KBM-7 (cell line): ENCODE measurements around the gene SLC13A1.
"Not testable (repeated sequence)": the region's sequence is repeated elsewhere in the genome, so short reads cannot be mapped to it uniquely, and the experiment has no call there.

Experiments used
- DNase-seq: peaks from one replicate; pipeline ENCODE4 v3.0.0-alpha.2; 2015
- in situ Hi-C: fragments of 300-500 bp; cut with MboI; formaldehyde crosslinking; loops from 2 replicates; pipeline ENCODE4 v1.14.3; 2020; ENCODE audit warnings: low sequenced_read_pairs, low pct_unique_long_range_greater_than_20kb, mixed read lengths

The SLC13A1 gene

GRCh38 chr7:123199883-123200282 lies at the start of gene SLC13A1:
TSS of gene SLC13A1 (minus strand) at chr7:123199969. CDS start at chr7:123199946, 23 bp downstream.
- no peak for DNase-seq
- in situ Hi-C loops: no loop called here

- in situ Hi-C loops: no loop called here
- DNase-seq: no peak
Measured at GRCh38 chr7:123244768-123245167, 45.0 kb upstream of the SLC13A1 start.

DNA sequence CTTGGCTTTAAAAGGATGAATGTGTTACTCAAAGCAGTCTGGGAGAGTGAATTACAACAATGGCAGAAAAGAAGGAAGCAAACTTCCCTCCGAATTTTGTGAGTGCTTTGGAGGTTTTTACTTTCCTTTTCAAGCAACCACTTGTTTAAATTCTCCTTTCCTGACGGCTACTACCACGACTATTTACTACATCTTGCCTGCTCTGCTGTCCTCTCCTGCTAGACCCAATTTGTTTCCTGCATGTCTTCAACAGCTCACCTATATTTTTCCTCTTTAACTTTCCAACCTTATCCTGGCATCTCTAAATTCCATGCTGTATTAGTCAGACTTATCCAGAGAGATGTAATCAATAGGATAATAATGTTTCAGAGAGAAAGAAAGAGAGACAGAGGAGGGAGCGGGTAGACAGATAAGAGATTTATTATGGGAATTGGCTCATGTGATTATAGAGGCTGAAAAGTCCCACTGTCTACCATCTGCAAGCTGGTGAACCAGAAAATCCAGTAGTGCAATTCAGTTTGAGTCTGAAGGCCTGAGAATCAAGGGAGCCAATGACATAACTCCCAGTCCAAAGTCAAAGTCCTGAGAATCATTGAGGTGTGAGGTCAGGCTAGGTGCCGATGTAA lies 42.8 kb upstream of the SLC13A1 start:
- DNase-seq: no peak
- in situ Hi-C loops: no loop called here

DNA sequence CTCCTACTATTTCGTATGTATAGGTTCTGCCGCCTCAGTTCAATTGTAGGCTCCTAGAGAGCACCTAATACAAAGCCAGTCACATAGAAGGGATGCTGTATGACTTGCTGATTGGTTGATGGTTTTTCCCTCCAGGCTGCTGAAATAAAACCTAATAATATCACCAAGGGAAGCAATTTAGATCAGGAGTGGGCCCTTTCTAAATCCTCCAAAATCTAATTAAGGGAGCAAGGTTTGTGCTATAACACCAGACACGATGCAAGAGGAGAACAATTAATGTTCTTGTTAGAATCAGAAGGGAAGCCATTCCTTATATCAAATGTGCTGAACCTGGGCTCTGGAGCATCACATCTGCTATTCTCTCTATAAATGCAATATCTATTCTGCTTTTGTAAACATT lies 42.0 kb upstream of the SLC13A1 start:
- no peak for DNase-seq
- in situ Hi-C loops: no loop called here

DNA sequence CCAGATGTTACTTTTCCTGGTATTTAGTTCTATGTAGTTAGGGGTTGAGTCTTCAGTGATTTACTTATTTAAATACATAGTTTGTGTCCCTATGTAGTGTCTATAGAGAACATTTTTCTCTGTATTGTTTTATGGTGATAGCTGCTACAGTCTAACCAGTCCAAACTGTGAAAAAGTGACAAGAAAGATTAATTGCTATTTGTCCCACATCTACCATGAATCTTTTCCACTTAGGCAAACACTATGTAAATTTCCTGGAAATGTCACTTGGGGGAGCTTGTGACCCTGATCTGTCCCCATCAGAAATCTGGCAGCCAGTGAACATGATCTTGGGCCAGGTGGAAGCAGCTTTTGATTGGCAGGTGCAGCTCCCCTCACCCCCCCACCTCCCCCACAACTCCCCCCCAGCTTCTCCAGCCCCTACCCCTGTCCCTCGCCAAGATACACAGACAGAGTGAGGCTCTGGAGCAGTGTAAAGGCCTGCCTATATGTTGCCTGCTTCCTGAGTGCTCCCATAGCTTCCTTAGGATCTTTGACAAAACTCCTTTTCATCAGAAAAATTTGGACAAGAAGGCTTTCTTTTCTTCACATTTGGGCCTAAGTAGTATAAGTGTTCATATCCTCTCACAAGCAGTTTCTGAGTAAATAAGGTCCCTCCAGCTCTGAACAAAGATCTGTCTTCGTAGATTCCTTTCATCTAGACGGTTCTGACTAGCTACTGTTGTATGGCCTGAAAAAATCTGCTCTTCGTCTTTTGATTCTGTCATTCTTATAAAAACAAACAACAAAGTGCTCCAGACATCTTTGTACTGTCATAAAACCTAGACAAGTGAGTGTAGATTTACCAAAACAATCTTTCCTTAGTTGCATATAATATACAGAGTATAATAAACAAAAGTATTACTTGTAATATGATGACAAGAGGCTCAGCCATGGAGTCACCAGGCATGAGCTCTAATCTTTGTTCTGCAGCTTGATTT lies 31.5 kb upstream of the SLC13A1 start:
- DNase-seq: no peak
- in situ Hi-C loops: no loop called here

DNA sequence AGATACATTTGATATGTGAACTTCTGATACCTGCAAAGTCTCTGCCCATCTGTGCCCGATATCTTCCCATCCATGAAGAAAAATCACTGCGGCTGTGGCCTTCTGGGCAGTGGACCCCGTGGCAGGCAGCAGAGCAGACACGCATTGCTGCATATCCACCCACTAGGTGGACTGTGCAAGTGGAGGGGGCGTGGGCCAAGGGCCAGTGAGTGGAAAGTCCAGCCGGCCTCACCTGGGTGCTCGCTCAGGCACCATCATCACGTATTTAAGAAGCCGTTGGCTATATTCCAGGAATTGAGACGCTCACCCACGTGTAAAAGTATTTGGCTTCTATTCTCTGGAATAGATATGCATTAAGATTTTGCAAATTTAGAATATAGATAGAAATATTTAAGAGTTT lies 30.8 kb upstream of the SLC13A1 start:
- in situ Hi-C loops: no loop called here

GRCh38 chr7:123230147-123230546 lies 30.4 kb upstream of the SLC13A1 start:
- in situ Hi-C loops: no loop called here
- DNase-seq: no peak

More for the DNA sequence above, 30.8 kb upstream of the SLC13A1 start:
- no peak for DNase-seq

DNA sequence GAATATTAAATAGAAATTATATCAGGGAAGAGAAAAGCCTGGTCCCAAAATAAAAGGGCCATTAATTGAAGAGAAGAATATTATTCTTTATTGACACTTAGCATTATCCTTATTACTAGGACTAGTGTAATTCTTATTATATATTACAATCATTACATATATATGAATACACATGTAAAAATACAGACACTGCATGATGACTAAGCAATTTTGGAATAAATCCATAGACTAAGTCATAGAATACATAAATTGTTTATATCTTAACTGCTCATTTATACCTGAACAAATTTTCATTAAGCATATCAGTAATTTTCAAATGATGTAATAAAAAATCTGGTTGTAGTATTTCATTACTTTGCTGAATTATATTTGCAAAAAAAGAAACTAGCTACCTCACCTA lies 29.7 kb upstream of the SLC13A1 start:
- no peak for DNase-seq
- in situ Hi-C loops: no loop called here

DNA sequence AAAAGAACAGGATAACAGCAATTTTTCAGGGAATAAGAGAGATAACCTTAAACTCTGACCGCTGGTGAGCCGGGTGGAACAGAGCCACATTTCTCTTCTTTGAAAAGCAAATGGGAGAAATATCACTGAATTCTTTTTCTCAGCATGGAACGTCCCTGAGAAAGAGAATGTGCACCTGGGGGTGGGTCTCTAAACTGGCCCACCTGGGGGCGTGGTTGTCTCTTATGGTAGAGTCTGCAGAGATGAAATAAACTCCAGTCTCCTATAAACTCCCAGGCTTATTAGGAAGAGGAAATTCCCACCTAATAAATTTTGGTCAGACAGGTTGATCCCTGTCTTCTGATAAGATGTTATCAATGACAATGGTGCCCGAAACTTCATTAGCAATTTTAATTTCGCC lies 27.9 kb upstream of the SLC13A1 start:
- in situ Hi-C loops, DNase-seq: not testable (repeated sequence)

- no peak for DNase-seq
Measured at GRCh38 chr7:123220396-123220795, 20.6 kb upstream of the SLC13A1 start.

DNA sequence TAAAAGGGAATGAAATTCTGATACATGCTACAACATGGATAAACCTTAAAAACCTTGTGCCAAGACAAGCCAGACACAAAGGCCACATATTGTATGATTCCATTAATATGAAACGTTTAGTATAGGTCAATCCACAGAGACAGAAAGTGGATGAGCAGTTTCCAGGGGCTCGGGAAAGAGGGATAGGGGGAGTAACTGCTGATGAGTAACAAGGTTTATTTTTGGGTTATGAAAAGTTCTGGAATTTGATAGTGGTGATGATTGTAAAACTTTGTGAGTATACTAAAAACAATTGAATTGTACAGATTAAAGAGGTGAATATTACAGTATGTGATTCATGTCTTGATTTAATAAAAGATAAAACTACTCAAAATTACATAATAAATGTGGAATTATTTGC lies 19.1 kb upstream of the SLC13A1 start:
- in situ Hi-C loops: no loop called here
- no peak for DNase-seq

More at GRCh38 chr7:123220396-123220795, 20.6 kb upstream of the SLC13A1 start:
- in situ Hi-C loops: no loop called here

DNA sequence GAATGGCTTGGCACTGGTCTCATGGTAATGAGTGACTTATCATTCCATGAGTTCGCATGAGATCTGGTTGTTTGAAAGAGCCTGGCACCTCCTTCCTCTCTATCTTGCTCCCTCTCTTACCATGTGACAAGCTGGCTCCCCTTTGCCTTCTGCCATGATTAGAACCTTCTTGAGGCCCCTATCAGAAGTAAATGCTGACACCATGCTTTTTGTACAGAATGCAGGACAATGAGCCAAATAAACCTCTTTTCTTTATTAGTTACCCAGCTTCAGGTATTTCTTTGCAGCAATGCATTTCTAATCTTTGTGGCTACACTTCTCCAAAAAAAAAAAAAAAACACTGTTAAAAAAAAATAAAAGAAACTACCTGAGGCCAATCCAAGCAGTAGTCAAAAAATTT lies 17.1 kb upstream of the SLC13A1 start:
- in situ Hi-C loops: no loop called here
- DNase-seq: no peak

- in situ Hi-C loops: no loop called here
- DNase-seq: no peak
Measured at GRCh38 chr7:123215350-123215749, 15.6 kb upstream of the SLC13A1 start.

GRCh38 chr7:123211545-123211944 lies 11.8 kb upstream of the SLC13A1 start:
- in situ Hi-C loops: no loop called here
- DNase-seq: no peak

GRCh38 chr7:123210986-123211385 lies 11.2 kb upstream of the SLC13A1 start:
- in situ Hi-C loops: no loop called here
- no peak for DNase-seq

- DNase-seq: no peak
- in situ Hi-C loops: no loop called here
Measured at GRCh38 chr7:123209786-123210185, 10.0 kb upstream of the SLC13A1 start.

- in situ Hi-C loops: no loop called here
- DNase-seq: no peak
Measured at GRCh38 chr7:123208793-123209192, 9.0 kb upstream of the SLC13A1 start.

DNA sequence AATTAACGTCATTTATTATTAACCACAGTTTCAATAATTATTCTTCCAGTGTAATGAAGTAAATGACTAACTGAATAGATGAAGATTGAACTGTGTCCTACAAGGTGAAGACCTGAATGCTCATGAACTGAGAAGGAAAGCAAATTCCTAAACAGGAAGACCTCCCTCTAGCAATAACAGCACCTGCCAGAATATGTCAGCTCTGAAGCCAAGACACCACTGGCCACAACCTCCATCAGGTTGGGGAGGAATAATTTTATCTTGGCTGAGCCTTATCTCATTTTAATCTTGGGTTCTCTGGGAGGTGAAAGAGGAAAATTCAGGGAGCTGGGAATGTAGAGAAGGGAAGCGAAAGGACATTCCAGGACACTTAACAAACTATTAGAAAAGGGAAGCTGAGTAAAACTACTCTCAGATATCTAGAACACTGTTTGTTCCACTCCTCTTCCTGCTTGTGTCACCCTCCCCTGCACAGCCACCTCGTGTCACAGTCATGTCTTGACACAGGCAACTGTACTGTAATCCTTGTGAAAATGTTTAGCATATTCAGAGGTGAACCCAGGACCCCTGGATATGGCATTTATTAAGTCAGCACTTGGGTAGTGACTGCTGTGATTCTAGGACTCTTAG lies 4.6 kb upstream of the SLC13A1 start:
- no peak for DNase-seq
- in situ Hi-C loops: no loop called here

DNA sequence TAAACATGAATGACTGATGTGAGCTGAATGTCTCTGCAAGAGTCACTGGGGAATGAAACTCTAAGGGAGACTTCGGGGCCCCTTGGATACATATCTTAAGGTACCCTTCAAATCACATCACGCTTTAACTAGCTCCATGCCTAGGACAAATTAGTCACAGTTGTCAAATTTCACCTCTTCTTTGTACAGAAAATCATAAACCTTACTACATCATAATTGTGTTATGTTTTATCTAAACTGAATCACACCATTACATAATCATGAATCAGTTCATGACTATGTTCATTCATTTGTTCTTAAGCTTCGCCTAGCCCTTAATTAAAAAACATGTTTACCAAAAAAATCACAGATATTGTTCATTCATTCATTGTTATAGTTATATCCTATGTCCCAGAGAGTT lies 2.1 kb upstream of the SLC13A1 start:
- in situ Hi-C loops: no loop called here
- no peak for DNase-seq
